Measurements from ENCODE around the gene ZNF71.

DNA sequence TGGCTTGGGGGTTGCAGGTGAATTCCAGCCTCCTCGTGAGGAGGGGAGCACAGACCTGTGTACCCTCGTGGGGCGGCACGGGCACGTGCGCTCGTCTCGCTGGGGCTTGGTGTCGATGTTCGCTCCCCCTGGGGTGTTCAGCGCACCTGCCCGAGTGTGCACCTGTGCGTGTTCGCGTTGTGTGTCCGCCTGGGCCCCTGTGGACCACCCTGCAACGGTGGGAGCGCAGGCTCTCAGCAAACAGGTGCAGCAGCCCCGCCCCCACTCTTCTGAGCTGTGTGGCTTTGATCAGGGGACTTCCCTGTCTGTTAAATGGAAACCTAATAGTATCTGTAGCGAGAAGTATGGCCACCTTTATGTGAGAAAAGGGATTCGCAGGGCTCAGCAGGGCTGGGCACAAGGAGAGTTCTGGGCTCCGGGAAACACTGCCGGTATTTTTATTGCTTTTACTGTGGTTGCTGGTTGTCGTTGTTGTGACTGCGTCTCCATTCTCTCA lies 48.4 kb downstream of the ZNF71 start:
- TF ChIP-seq, protein P1, sequence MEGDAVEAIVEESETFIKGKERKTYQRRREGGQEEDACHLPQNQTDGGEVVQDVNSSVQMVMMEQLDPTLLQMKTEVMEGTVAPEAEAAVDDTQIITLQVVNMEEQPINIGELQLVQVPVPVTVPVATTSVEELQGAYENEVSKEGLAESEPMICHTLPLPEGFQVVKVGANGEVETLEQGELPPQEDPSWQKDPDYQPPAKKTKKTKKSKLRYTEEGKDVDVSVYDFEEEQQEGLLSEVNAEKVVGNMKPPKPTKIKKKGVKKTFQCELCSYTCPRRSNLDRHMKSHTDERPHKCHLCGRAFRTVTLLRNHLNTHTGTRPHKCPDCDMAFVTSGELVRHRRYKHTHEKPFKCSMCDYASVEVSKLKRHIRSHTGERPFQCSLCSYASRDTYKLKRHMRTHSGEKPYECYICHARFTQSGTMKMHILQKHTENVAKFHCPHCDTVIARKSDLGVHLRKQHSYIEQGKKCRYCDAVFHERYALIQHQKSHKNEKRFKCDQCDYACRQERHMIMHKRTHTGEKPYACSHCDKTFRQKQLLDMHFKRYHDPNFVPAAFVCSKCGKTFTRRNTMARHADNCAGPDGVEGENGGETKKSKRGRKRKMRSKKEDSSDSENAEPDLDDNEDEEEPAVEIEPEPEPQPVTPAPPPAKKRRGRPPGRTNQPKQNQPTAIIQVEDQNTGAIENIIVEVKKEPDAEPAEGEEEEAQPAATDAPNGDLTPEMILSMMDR (conservative IDR thresholded peaks at IDR 0.05; ENCODE audit: low read length): no peak
- TF ChIP-seq EZH2phosphoT487 (IDR thresholded peaks at IDR 0.05; ENCODE audit: borderline replicate concordance, low read depth, low read length): no peak
